GM21825 (cell line): ENCODE results near the gene TRAF3IP1.

Experiments used
- ATAC-seq: cut with Tn5 transposase; IDR thresholded peaks from one replicate; pipeline ENCODE4 v1.9.1; 2021; ENCODE audit warnings: mild to moderate bottlenecking, moderate library complexity; ENCODE audit not compliant: unreplicated experiment

The TRAF3IP1 gene

DNA sequence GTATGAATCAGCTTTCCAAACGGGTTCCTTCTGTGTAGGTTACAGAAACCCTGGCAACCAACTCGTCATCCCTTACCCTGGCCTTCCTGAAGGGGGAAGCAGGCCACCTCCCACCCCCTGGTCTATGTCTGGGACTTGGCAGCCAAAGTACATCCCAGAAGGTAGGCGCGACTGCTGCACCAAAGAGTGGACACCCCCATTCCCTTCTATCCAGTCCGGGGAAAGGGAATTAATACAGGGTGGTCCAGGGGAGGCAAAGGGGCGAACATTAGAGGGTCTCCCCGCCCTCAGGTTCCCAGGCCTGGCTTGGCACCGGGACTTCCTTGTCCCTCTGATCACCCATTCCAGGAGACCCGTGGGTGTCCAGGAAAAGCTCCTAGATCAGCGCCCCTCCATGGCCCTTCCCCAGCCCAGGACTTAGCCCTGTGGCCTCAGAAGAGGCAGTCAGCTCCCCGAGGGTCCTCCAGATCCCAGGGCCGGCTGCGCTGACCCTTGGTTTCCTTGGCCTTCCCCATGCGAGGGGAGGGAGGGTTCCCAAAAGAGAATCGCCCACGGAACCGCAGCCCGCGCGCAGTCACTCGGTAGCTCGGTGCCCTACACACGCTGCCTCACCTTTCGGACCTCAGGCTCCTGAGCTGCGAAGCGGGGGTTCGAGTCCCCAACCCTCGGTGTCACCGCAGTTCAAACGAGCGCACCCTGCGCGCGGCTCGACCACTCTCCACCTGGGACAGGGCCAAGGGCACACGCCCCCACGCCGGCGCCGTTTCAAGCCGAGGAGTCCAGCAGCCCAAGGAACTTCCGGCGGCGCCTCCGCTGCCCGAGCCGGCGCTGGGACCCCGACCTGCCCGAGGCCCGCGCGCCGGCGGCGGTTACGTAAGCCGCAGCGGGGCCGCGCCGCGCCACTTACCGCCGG is 32.3 kb upstream of the TRAF3IP1 start, which contains the start of gene PER2:
TSS of gene PER2 (minus strand) at position 874 of the 913 bp plus-strand sequence. CDS start 10,674 bp downstream, outside the sequence.
- peak; percentile 40 for ATAC-seq

DNA sequence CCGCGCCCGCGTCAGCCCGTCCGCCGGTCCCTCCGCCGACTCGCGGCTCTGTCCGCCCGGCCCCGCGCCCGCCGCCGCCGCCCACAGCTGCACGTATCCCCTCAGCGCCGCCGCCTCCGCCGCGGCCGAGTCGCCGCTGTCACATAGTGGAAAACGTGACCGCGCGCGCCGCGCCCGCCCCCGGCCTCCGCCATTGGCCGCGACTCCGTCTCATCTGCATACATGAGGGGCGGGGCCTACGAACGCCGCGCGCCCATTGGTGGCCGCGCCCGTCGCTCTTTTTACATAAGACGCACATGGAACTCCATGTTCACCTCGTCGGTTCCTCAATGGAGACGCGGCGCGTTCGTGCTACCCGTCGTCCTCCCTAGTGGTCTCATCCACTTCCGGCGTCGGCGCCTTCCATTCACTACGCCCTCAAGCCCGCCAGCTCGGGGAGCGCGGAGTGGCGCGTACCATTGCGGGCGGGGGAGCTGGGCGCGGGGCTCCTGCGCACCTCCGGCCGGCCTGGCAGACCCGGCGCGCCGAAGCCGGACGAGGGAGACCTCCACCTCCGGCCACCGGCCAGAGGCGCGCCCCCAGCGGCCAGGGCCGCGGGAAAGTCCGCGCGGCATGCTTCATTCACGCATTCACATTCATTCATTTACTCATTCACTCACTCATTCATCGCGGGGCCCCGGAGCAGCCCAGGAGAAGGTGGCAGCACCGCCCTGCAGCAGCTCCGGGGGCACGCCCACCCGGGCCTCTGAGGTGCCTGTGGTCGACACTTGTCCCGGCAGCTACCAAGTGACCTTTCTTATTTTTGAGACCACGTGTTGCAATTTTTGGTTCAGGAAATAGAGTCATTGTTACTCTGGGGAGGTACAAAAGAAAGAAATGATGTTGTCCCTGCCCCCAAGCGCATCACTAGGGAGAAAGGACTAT is 31.4 kb upstream of the TRAF3IP1 start:
- peak; percentile 89 for ATAC-seq

DNA sequence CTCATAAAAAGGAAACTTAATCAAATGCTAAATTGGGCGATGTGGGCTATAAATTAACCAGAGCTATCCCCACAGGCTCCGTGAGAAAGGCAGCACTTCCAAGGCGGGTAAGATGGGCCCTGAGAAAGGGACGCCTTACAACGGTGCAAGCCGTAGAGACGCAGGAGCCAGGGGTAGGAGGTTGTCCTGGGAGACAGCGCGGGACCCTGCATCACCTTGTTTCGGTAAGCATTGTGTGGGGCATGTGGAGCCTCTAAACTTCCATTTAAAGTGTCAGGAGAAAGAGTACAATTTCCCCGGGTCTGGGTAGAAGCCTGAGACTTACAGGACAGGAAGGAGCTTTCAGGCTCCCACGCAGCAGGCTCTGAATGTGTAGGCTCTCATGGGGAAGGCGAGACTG is 30.7 kb upstream of the TRAF3IP1 start:
- ATAC-seq = no peak

GRCh38 chr2:238290091-238290509 is 30.2 kb upstream of the TRAF3IP1 start:
- ATAC-seq = no peak

GRCh38 chr2:238290715-238291549 is 29.4 kb upstream of the TRAF3IP1 start:
- no peak for ATAC-seq

DNA sequence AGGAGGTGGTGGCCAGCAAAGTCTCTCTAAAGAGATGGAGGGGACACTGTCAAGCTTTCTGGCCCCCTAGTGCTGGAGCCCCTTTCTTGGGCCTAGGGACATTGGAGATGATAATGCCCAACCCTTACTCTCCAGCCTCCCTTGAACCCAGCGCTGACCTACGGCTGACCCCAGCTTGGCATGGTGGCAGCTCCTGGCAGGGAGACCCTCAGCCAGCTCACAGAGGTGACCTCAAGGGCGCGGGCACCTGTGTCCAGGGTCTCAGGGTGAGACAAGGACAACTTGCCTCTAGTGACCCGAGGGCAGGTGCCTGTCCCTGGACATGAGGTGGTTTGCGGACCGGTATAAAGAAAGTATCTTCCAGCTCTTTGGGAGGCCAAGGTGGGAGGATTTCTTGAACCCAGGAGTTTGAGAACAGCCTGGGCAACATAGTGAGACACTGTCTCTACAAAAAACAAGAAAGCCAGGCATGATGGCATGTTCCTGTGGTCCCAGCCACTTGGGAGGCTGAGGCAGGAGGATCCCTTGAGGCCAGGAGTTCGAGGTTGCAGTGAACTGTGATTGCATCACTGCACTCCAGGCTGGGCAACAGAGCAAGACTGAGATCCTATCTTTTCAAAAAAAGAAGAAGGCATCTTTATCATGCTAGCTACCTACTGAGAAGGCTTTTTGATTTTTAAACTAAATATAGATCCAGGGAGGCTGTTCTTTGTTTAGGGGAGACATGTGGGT is 28.6 kb upstream of the TRAF3IP1 start:
- no peak for ATAC-seq

DNA sequence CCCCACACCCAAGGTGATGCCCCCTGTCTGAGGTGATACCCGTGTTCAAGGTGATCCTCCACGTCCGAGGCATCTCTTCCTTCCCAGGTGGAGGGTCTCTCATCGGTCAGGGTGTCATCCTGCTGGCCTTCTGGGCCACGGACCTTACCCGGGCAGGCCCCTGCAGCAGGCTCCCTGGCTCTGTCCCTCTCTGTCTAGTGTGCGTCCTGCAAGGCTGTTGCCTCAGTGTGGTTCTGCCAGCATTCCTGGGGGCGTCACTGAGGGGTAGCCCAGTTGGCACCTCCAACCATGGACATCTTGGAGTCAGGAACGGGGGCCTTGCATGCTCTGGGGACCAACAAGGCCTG is 26.3 kb upstream of the TRAF3IP1 start:
- no peak for ATAC-seq

DNA sequence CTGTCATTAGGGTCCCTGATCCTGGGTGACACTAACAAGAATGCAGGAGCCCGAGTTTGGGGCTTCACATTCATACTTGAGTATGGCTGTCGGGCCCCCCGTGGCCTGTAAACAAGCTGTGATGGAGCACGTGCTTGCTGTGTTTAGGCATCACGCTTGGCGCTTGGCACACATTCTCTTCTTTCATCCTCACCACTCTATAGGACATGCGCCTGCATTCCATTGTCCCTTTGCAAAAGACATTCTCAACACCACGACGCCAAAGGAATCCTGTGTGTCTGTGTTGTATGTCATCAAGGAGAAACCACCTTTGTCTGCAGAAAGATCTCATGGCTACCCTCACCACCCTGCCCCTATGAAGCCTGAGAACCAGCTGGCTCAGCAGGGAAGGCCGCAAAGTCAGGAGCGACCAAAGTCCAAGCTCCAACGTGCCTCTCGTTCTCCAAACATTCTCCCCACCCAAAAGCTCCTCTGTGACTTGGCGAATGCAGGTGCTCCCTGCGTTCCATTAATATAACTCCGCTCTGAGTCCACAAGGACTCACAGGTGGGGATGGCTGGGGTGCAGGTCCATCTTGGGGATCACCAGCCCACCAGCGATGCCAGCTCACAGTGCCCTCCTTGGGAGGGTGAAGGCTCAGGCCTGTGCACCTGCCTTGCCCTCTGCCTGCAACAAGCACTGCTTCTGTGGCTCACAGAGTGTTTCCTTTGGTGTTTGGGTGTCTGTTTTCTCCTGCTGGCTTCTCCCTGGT is 25.8 kb upstream of the TRAF3IP1 start:
- no peak for ATAC-seq

DNA sequence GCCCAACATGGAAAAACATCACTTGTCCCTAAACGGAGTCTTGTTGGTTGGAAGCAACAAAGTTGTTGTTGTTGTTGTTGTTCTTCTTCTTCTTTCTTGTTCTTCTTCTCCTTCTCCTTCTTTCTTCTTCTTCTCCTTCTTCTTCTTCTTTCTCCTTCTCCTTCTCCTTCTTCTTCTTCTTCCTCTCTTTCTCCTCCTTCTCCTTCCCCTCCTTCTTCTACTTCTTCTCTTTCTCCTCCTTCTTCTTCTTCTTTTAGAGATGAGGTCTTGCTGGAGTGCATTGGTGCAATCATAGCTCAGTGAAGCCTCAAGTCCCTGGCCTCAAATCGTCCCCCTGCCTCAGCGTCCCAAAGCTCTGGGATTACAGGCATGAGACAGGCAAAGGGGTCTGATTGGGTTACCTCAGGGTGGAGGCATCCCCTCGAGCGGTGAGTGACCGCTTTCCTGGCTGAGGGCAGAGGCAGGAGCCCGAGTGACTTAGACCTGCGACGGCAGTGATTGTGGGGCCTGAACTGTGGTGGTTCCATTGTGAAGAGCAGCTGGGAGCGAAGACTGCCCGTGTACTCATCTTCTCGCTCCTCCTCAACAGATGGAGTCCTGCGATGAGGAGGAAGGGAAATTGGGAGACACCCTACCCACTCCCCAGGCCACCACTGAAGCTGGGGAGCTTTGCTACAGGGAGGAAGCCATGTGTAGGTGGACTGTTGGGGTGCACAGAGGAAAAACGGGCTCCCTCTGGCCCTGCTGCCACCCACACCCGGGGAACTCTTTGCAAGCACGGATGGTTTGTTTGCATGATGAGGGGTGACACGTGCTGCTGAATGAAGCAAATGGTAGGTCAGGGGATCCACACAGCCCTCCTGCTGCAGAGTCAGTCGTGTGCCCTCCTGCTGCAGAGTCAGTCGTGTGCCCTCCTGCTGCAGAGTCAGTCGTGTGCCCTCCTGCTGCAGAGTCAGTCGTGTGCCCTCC is 24.9 kb upstream of the TRAF3IP1 start:
- no peak for ATAC-seq

GRCh38 chr2:238296638-238297457 is 23.5 kb upstream of the TRAF3IP1 start:
- ATAC-seq = no peak

DNA sequence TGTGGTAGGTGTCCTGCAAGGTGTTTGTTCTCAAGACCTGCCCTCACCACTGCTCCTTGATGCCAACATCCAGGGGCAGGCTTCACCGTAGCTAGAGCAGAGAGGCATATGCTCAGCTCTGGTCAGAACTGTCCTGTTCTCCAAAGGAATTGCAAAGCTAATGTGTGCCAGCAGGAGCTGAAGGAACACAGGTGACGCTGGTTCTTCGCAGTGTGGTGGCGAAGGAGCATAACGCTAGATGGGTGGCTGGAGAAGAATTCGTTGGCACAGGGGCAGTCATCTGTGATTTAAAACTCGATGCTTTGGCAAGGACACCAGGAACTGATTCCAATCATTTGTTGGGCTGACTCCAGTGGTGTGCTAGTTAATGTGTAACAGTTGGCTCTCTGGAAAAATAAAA is 20.5 kb upstream of the TRAF3IP1 start:
- no peak for ATAC-seq

- ATAC-seq = no peak
These were observed 18.2 kb upstream of the TRAF3IP1 start for GRCh38 chr2:238302087-238302486.

DNA sequence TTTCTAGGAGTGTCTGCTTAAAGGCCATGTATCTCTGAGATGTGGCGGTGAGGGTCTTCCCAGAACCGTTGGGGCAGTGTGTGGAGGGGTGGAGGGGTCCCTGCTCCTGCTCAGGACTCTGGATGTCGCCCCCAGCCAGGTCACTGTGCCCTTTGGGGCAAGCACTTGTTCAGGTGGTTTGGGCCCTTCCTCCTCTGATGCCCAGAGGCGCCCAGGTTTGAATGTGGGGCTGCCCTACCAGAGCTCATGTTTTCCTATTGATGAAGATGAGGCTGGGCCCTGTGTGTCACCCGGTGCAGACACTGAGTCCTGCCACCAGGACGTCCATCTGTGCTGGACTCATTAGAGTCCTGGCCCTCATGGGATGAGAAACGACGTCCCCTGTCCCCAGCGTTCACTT is 17.6 kb upstream of the TRAF3IP1 start:
- no peak for ATAC-seq

- ATAC-seq = no peak
These were observed 16.2 kb upstream of the TRAF3IP1 start for GRCh38 chr2:238304116-238304515.

- no peak for ATAC-seq
These were observed 15.0 kb upstream of the TRAF3IP1 start for GRCh38 chr2:238305092-238305862.

DNA sequence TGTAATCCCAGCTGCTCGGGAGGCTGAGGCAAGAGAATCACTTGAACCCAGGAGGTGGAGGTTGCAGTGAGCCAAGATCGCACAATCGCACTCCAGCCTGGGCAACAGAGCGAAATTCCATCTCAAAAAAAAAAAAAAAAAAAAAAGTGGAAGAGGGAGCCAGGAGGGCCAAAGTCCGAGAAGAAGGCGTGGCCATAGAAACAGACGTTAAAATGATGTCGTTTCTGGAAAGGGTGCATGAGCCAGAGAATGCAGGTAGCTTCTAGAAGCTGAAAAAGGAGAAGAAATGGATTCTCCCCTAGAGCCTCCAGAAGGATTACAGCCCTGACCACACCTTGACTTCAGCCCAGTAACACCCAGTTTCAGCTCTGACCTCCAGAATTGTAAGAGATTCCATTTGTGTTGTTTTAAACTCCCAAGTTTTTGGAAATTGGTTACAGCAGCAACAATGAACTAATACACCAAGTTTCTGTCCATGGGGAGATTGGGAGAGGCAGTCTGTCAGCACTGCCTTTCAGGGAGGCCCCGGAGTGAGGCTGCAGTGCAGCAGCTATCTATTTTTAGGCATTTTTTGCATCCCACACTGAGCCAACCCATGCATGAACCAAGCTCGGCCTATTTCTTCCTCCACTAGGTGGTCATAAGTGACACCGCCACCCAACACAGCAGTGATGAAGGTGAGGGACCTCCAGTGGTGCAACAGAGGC is 14.2 kb upstream of the TRAF3IP1 start:
- no peak for ATAC-seq
